ENCODE results near the gene CR1L.
"Not testable (repeated sequence)": the region's sequence is repeated elsewhere in the genome, so short reads cannot be mapped to it uniquely, and the experiment has no call there.

CR1L gene

DNA sequence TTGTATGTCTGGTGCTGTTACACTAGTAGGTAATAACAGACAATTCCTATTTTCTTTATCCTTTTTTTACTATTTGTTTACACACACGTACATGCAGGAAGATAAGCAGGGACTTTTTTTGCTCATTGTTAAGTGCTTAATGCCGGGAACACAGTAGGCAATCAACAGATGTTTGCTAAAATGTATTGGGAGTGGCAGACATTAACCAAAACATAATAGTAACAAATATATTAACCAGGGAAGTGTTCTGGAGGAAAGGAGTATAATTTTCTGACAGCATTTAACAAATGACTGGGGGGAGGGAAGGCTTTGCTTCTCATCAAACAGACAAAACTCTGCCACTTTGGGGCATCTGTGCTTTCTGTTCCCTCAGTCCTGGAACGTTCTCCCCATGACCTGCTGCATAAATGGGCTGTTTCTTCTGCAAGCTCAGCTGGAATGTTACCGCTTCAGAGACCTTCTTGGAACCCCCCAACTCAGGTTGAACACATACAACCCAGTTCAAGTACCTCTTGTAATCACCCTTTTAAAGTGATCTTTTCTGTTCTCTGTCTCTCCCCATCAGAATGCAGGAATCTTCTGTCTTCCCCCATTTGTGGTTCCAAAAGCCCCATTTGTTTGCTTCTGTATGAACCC lies 2.1 kb downstream of the CR1L start:
- DNase-seq, result no peak

- no peak for DNase-seq
Observed at GRCh38 chr1:207647671-207648333, 2.9 kb downstream of the CR1L start.

- no peak for DNase-seq
Observed at GRCh38 chr1:207648334-207649209, 3.6 kb downstream of the CR1L start.

- DNase-seq, result no peak
Observed at GRCh38 chr1:207649210-207649753, 4.3 kb downstream of the CR1L start.

DNA sequence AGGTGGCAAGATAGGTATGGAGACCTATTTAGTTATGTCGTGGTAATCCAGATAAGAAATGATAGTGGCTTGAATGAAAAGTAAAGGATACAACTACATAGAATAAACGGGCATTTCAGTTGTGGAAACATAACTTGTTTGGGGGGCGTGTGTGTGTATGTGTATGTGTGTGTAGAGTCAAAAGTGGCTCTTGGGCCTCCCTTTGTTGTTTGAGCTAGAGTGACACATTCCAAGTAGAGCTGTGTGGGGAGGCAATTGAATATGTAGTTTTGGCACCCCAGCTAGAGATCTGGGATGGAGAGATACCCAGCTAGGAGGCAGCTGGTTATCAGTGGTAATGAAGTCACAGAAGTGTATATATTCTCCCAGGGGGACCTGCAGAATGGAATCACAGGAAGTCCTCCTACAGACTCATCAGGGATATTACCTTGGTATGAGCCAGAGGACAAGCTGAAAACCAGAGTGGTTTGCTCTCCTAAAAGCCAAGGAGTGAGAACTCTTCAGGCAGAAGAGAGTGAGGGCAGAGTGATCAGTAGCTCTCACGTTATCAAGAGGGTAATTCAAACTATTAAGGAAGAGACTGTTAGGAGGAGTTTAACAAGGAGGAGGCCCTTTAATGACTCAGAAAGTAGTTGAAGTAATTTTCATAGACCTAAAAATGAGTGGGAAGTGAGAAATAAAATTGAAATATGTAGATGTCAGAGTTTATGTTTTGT lies 5.1 kb downstream of the CR1L start:
- no peak for DNase-seq

- no peak for DNase-seq
Observed at GRCh38 chr1:207651583-207651982, 6.7 kb downstream of the CR1L start.

GRCh38 chr1:207654320-207654719 lies 9.4 kb downstream of the CR1L start:
- DNase-seq, result no peak

DNA sequence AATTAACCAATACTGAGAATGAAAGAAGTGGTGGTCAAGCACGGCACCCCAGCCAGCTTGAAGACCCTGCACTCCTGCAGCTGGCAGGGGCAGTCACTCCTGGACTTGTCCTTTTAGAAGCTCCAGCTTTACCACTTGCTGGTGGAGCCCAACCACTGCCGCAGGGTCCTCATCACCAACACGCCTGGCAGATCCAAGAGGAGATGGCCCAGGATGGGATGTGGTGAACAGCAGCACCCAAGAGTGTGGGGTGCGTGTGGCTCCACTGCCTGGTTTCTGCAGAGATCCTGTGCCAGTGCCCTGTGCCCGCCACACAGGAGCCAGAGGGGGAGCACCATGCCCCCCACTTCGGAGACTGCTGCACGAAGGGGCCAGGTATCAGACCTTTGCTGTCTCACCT lies 13.5 kb downstream of the CR1L start:
- no peak for DNase-seq

GRCh38 chr1:207658904-207659485 lies 14.1 kb downstream of the CR1L start:
- no peak for DNase-seq

DNA sequence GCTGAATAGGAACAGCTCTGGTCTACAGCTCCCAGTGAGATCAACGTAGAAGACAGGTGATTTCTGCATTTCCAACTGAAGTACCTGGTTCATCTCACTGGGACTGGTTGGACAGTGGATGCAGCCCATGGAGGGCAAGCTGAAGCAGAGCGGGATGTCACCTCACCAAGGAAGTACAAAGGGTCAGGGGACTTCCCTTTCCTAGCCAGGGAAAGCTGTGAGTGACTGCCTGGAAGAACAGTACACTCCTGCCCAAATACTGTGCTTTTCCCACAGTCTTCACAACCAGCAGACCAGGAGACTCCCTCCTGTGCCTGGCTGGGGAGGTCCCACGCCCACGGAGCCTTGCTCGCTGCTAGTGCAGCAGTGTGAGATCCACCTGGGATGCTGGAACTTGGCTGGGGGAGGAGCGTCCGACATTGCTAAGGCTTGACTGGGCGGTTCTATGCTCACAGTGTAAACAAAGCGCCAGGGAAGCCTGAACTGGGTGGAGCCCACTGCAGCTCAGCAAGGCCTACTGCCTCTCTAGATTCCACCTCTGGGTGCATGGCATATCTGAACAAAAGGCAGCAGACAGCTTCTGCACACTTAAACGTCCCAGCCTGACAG lies 14.7 kb downstream of the CR1L start:
- no peak for DNase-seq

DNA sequence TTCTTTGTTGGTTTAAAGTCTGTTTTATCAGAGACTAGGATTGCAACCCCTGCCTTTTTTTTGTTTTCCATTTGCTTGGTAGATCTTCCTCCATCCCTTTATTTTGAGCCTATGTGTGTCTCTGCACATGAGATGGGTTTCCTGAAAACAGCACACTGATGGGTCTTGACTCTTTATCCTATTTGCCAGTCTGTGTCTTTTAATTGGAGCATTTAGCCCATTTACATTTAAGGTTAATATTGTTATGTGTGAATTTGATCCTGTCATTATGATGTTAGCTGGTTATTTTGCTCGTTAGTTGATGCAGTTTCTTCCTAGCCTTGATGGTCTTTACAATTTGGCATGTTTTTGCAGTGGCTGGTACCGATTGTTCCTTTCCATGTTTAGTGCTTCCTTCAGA lies 16.5 kb downstream of the CR1L start:
- not testable (repeated sequence) for DNase-seq

- DNase-seq, result no peak
Observed at GRCh38 chr1:207666342-207666741, 21.4 kb downstream of the CR1L start.

DNA sequence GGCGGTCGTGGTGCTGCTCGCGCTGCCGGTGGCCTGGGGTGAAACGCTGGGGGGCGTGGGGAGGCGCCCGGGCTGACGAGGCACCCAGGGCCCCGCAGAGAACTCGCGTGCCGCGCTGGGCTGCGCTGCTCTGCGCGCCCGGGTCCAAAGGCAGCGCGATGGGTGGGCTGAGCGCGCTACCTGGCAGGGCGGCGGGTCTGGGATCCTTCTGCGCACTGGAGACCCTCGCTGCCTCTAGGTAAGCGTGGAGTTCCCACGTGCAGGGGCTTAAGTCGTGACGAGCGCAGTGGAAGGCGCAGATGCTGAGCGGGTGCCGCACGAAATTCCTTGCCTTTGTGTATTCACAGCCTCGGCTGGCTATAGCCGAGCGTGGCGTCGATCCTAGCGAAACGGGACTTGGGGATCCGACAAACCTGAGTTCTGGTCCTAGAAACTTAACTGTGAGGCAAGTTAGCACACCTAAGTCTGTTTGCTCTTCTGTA lies 24.6 kb downstream of the CR1L start:
- no peak for DNase-seq

DNA sequence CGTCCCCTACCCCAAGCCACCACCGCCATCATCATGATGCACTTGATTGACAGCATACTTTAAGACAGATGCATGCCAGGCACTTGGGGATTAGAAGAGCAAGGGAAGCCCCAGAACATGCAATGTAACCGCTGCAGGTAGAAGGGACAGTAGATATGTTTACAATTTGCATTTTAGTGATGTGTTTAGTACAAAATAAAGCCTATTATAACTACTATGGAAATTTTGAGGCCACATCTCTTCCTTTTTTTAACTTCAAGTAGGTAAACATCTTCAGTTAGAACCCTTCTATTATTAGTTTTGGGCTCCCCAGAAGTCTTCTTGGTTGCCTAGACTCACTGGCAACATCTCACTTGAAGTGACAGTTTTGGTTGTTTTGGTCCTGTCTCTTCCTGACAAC lies 25.3 kb downstream of the CR1L start:
- DNase-seq, result no peak

- DNase-seq, result no peak
Observed at GRCh38 chr1:207670997-207671396, 26.1 kb downstream of the CR1L start.

DNA sequence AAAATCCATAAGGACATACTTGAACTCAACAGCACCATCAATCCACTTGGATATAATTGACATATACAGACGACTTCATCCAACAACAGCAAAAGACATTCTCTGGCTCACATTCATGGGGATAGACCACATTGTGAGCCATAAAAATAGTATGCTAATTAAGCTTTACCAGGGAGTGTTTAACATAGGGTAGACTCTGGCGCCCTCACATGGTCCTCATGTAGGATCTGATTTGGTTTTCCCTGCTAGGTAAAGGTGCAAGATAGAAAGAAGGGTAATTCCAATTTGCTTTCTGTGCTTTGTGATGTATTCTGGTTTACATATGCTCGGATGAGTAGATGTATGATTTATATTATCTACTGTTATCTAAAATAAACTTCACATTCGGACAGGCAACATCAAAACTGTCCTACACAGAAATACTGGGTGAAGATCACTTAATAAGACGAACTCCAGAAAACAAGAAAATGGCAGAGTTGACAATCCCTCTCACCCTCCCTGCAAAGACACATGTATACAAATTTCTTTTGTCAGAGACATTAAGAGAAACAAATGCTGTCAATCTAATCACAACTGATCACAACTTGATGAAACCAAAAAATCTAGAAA lies 27.7 kb downstream of the CR1L start:
- DNase-seq, result no peak

DNA sequence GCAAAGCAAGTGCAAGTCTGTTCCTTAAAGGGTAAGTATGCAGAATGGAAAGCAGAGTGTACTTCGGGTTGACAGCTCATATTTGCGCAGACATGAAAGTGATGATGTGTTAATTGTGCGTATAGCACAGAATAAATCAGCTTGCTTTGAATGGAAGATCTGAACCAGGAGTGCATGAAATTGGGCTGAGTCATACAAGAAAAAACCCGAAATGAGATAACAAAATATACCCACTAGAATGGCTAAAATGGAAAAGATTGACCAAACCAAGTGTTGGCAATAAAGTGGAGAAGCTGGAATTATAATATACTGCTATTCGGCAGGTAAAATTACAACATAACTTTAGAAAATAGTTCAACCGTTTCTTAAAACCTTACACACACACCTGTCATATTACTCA lies 28.5 kb downstream of the CR1L start:
- no peak for DNase-seq

- no peak for DNase-seq
Observed at GRCh38 chr1:207676153-207676552, 31.2 kb downstream of the CR1L start.

DNA sequence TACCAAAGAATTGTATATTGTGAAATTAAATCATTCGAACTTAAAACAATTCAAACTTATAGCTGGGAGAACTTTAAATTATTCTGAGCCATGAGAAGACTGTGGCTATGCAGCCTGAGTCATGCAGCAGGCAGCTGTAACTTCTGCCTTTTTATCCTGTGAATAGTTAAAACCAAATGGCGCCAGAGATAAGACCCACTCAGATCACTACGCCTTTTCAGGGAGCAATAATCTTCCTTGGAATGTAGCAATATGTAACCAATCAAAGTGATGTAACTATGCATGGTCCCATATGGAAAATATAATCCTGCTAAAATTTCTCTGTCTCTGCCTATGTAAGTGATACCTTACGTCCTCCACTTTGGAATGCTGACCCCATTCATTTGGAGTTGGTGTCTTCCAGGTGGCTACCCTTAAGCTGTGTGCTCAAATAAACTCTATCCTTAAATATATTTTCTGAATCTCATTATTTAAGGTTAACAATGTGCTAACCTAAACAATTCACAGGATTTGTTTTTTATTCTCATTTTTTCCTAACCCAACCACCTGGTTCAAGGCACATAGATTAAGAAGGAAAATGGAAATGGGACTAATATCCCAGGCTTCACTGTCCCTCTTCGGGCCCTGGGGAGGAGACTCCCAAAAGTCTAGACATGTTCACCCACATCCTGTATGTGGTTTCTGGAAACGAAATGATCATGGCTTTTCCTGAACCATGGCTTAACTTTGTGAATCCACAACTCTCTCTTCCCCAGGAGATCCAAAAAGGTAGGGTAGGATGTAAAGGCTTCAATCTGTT lies 35.9 kb downstream of the CR1L start:
- DNase-seq, result not testable (repeated sequence)

GRCh38 chr1:207682872-207683434 lies 38.0 kb downstream of the CR1L start:
- not testable (repeated sequence) for DNase-seq

Measured in left hindlimb (tissue), 1 donor.